GM10248 (cell line): ENCODE data around the gene ACYP2.

Experiments used
- CTCF ChIA-PET: fragments of 300-600 bp; sonication (Branson Sonifier 250); formaldehyde crosslinking; extraction: SDS; loops from one replicate; lab custom pipeline; 2021; ENCODE audit warnings: antibody characterized with exemption; lab: Yijun Ruan, JAX
- POLR2A ChIA-PET: fragments of 350-650 bp; sonication (Branson Sonifier 250); formaldehyde crosslinking; extraction: SDS; loops from one replicate; lab custom pipeline; 2020; ENCODE audit warnings: antibody characterized with exemption; lab: Yijun Ruan, JAX
- DNase-seq: peaks from one replicate; pipeline ENCODE4 v3.0.0; 2012; ENCODE audit errors: extremely low spot score
- TF ChIP-seq, protein P1 (sequence below): IDR thresholded peaks from 2 replicates; pipeline ENCODE4 v1.5.1; 2012; ENCODE audit warnings: mild to moderate bottlenecking, low read depth; ENCODE audit errors: extremely low read depth, missing control alignments, control extremely low read depth

The ACYP2 gene

DNA sequence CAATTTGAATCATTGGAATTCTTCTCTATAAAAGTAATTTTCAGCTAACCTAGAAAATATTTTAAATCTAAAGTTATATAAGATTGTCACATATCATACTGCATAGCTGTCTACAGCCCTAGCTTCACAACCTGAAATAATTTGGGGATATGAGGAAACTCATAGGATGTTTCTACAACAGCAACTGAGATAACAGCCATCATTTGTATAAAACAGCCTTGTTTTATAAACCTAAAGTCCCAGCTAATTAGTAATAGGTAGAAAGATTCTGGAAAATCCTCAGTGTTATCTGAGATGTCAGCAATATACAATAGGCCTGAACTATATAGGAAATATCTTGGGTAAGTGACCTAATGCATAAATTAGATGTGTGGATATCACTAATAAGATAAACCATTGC lies 188.2 kb downstream of the ACYP2 start:
- DNase-seq = no peak
- CTCF ChIA-PET = interaction anchor here (0.7 to 1.1 kb wide), 2 partner anchors 24 to 25 kb away, joined by 3 read pairs; no protein-coding TSS in a partner anchor
- POLR2A ChIA-PET = no interaction called here
- TF ChIP-seq, protein P1, sequence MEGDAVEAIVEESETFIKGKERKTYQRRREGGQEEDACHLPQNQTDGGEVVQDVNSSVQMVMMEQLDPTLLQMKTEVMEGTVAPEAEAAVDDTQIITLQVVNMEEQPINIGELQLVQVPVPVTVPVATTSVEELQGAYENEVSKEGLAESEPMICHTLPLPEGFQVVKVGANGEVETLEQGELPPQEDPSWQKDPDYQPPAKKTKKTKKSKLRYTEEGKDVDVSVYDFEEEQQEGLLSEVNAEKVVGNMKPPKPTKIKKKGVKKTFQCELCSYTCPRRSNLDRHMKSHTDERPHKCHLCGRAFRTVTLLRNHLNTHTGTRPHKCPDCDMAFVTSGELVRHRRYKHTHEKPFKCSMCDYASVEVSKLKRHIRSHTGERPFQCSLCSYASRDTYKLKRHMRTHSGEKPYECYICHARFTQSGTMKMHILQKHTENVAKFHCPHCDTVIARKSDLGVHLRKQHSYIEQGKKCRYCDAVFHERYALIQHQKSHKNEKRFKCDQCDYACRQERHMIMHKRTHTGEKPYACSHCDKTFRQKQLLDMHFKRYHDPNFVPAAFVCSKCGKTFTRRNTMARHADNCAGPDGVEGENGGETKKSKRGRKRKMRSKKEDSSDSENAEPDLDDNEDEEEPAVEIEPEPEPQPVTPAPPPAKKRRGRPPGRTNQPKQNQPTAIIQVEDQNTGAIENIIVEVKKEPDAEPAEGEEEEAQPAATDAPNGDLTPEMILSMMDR = no peak

DNA sequence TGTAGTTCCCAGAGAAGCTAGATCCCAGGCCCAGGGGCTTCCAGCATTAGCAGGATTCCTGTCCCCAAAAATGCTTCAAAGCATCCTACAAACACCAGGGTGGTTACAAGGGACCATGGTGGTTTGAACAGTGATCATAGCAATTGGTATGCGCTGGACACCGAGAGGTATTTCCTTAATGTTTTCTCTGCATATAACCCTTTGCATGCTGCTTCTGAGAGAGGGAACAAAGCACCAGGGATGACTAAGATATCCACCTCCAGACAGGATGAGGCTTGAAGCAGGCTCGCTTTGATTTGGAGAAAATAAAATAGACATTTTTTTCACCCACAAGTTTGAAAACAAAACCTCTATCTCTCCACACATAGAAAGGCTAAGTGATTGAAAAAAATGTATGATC lies 191.1 kb downstream of the ACYP2 start:
- ChIA-PET POLR2A (no interaction called here), CTCF (interaction anchor here (1.2 kb wide), 1 partner anchor 12 kb away, joined by 6 read pairs; no protein-coding TSS in a partner anchor)
- TF ChIP-seq, protein P1 = no peak
- DNase-seq = no peak

DNA sequence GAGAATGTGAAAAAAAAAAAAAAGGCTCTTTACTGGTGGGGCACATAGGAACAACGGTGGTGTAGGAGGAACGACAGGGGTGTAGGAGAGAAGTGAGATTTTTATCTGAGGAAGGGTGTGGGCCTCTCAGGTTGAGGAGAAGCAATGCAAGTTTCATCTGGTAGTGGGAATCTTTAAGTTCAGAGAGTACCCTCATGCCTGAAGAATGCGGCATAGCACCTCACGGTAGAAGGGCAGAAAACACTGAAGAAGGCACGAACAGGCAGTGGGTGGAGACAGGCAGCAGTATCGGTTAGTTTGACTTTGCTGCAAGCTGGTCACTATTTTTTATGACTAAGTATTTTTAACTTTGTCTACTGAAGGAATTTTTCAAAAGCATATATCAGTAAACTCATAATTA lies 192.8 kb downstream of the ACYP2 start:
- TF ChIP-seq, protein P1 = no peak
- no peak for DNase-seq
- POLR2A ChIA-PET = no interaction called here
- CTCF ChIA-PET = interaction anchor here (1.0 to 1.1 kb wide), 2 partner anchors 9 to 15 kb away, joined by 3 read pairs; no protein-coding TSS in a partner anchor

DNA sequence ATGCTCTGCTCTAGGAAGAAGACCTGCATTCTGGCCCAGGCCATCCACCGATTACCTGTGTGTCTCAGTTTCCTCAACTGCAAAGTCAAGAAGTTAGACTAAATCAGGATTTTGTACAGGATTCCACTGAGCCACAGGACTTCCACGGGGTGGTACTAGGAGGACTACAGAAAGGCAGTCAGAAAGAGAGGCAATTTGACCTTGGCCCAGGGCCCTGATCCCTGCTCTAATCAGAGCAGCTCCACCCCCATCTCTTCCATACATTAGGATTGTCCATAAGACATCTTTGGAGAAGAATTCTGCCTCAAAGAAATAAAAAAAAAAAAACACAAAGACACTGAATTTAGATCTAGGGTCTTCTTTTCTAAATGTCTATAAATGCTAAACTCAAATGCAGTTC lies 193.4 kb downstream of the ACYP2 start:
- POLR2A ChIA-PET = no interaction called here
- no peak for DNase-seq
- TF ChIP-seq, protein P1 = no peak
- CTCF ChIA-PET = interaction anchor here (0.8 to 1.1 kb wide), 3 partner anchors 9 to 79 kb away, joined by 3 read pairs; no protein-coding TSS in a partner anchor

DNA sequence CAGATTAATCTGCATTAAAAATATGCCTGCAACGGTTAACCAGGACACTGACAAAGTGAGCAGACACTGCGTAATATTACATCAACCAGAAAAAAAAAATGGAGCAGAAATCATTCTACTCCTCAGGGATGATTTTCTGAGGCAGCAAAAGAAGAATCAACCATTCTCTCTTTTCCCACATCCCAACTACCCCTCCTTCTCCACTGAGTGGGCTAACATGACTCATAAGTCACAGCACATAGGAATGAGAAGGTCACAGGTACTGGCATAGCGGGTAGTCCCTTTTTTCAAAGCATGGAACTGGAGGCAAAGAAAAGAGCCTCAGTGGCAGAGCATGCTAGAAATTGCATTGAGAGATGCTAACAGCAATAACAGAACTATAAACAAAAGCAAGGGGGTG lies 194.9 kb downstream of the ACYP2 start:
- TF ChIP-seq, protein P1 = no peak

DNA sequence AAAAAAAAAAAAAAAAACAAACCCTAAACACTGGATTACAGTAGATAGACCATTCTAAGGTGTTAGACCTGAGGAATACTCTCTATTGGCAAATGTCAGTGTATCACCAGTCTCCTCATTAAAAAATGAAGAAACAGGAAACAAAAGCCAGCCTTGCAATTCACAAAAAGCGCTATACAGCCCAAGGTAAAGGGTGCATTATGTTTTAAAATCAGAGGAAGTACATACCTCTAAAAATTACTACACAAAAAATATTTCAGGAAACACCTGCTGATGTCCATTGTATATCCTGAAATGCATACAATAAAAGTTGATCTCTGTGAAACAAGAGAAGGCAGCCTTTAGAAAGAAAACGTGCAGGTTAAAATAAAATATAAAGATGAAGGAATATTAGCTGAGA lies 195.5 kb downstream of the ACYP2 start:
- no peak for DNase-seq
- TF ChIP-seq, protein P1 = no peak
- CTCF ChIA-PET = no interaction called here
- POLR2A ChIA-PET = no interaction called here

More for the DNA sequence above, 194.9 kb downstream of the ACYP2 start:
- DNase-seq = no peak
- CTCF ChIA-PET = no interaction called here
- POLR2A ChIA-PET = no interaction called here
